SK-N-SH (cell line): ENCODE measurements around the gene EIF5.

Source experiments
- EP300 ChIP-seq, 2 experiments: IDR thresholded peaks; 2 replicates each; pipeline versions ENCODE4 v1.4.0 to v1.6.1; 2012; ENCODE audit warnings: borderline replicate concordance in 1 of 2, low read depth in 1 of 2, low read length in 1 of 2
- MXI1 ChIP-seq: IDR thresholded peaks from 2 replicates; pipeline ENCODE4 v1.6.1; 2012; ENCODE audit warnings: mild to moderate bottlenecking, low read depth, low read length, improper control_type of control experiment
- PBX3 ChIP-seq: IDR thresholded peaks from 2 replicates; pipeline ENCODE4; 2012
- POLR2AphosphoS5 ChIP-seq: IDR thresholded peaks from 2 replicates; pipeline ENCODE4 v1.6.1; 2012; ENCODE audit warnings: low read depth, low read length
- RXRA ChIP-seq: IDR thresholded peaks from 2 replicates; pipeline ENCODE4 v1.4.0; 2012; ENCODE audit warnings: low read depth, mild to moderate bottlenecking, borderline replicate concordance
- TAF1 ChIP-seq: IDR thresholded peaks from 2 replicates; pipeline ENCODE4 v1.6.1; 2012; ENCODE audit warnings: low read depth, mild to moderate bottlenecking, low read length, moderate library complexity, borderline replicate concordance
- TF ChIP-seq, protein P1 (sequence below): IDR thresholded peaks from 2 replicates; pipeline ENCODE4 v1.4.0; 2012; ENCODE audit warnings: low read depth, borderline replicate concordance
- TF ChIP-seq, protein P2 (sequence below): fragments of 200-600 bp; sonication (generic); IDR thresholded peaks from 2 replicates; pipeline ENCODE4 v1.6.1; 2017; ENCODE audit warnings: antibody characterized with exemption, mild to moderate bottlenecking, moderate library complexity

DNA sequence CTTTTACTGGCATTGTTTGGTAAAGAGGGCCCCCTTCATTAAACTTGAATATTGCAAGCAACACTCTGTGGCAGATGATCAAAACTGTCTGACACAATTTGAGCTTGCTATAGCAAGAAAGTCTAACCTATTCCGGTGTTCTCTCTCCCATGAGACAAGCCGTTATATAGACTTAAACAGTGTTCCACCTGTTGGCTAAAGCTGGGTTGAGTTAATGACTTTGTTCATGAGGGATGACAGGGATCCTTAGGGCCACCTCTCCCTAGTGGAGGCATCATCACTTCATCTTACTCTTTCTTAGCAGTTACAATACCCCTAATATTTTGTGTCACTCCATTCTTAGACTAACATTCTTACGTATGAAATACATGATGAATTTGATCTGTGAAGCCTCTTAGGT, 3.8 kb downstream of the EIF5 start:
- no peak for TF ChIP-seq PBX3
- TF ChIP-seq, protein P1, sequence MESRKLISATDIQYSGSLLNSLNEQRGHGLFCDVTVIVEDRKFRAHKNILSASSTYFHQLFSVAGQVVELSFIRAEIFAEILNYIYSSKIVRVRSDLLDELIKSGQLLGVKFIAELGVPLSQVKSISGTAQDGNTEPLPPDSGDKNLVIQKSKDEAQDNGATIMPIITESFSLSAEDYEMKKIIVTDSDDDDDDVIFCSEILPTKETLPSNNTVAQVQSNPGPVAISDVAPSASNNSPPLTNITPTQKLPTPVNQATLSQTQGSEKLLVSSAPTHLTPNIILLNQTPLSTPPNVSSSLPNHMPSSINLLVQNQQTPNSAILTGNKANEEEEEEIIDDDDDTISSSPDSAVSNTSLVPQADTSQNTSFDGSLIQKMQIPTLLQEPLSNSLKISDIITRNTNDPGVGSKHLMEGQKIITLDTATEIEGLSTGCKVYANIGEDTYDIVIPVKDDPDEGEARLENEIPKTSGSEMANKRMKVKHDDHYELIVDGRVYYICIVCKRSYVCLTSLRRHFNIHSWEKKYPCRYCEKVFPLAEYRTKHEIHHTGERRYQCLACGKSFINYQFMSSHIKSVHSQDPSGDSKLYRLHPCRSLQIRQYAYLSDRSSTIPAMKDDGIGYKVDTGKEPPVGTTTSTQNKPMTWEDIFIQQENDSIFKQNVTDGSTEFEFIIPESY = no peak
- TF ChIP-seq POLR2AphosphoS5 = no peak
- TF ChIP-seq TAF1 = no peak
- TF ChIP-seq EP300 (IDR thresholded peaks at IDR 0.05; ENCODE audit: borderline replicate concordance in 1 of 2, low read depth in 1 of 2, low read length in 1 of 2) = no peak
- TF ChIP-seq, protein P2, sequence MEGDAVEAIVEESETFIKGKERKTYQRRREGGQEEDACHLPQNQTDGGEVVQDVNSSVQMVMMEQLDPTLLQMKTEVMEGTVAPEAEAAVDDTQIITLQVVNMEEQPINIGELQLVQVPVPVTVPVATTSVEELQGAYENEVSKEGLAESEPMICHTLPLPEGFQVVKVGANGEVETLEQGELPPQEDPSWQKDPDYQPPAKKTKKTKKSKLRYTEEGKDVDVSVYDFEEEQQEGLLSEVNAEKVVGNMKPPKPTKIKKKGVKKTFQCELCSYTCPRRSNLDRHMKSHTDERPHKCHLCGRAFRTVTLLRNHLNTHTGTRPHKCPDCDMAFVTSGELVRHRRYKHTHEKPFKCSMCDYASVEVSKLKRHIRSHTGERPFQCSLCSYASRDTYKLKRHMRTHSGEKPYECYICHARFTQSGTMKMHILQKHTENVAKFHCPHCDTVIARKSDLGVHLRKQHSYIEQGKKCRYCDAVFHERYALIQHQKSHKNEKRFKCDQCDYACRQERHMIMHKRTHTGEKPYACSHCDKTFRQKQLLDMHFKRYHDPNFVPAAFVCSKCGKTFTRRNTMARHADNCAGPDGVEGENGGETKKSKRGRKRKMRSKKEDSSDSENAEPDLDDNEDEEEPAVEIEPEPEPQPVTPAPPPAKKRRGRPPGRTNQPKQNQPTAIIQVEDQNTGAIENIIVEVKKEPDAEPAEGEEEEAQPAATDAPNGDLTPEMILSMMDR = no peak
- no peak for TF ChIP-seq MXI1
- no peak for TF ChIP-seq RXRA
